Ovary (tissue), 9 donors: ENCODE results near the gene TCEANC. TPM values are rescaled to one million over a fixed set of nuclear protein-coding genes. Genes with fewer than 3 reads are reported as not detected.
"Not testable (repeated sequence)": the region's sequence is repeated elsewhere in the genome, so short reads cannot be mapped to it uniquely, and the experiment has no call there.

Source experiments
- DNase-seq, 5 donors: peaks; one replicate each; pipeline ENCODE4 v3.0.0-alpha.2; 2019 to 2020
- H3K27ac ChIP-seq, 2 donors: fragments of 200-600 bp; one replicate each; pipeline versions ENCODE4 v1.5.1 to v1.8.0; 2019 to 2022
- H3K27me3 ChIP-seq: fragments of 200-600 bp; one replicate; pipeline ENCODE4 v1.8.0; 2022
- H3K36me3 ChIP-seq: fragments of 200-600 bp; sonication (generic); one replicate; pipeline ENCODE4 v1.5.1; 2019
- H3K4me1 ChIP-seq: one replicate; pipeline ENCODE4 v1.8.1; 2013; ENCODE audit warnings: mild to moderate bottlenecking, moderate library complexity; ENCODE audit not compliant: insufficient read depth
- H3K4me3 ChIP-seq: fragments of 200-600 bp; sonication (generic); one replicate; pipeline ENCODE4 v1.5.1; 2017
- H3K9me3 ChIP-seq, 2 donors: fragments of 200-600 bp in 1 of 2; sonication (generic) in 1 of 2; one replicate each; pipeline versions ENCODE4 v1.5.1 to v1.8.1; 2013 to 2019; ENCODE audit warnings: mild to moderate bottlenecking in 1 of 2, moderate library complexity in 1 of 2
- EP300 ChIP-seq: sonication (generic); formaldehyde crosslinking; IDR thresholded peaks from one replicate; pipeline ENCODE4 v1.6.1; 2017; ENCODE audit warnings: antibody characterized with exemption
- POLR2A ChIP-seq: fragments of 450-650 bp; IDR thresholded peaks from one replicate; pipeline ENCODE4 v1.6.1; 2017; ENCODE audit warnings: antibody characterized with exemption, mild to moderate bottlenecking, moderate library complexity
- WGBS, 3 donors: extraction: QIAGEN DNeasy Blood & Tissue Kit in 1 of 3; methylation state at CpG; one replicate each; pipeline versions ENCODE4 v1.1.5 to v1.1.7; 2013 to 2017; 5-methylcytosine and 5-hydroxymethylcytosine counted together
- intact Hi-C, 4 donors: fragments of 100-400 bp; cut with DNase I; formaldehyde crosslinking; loops; one replicate each; pipeline versions ENCODE4 v1.11.0 to v1.15.1; 2022 to 2023
- polyA plus RNA-seq, 2 donors: library from polyadenylated mRNA; stranded (reverse); fragments of 200-250 nt in 1 of 2; fragments of 350-450 nt in 1 of 2; fragmentation: Illumina TruSeq in 1 of 2; extraction: RNeasy Lipid Tissue Mini Kit (QIAGEN cat#74804) in 1 of 2; gene quantifications; one replicate each; pipeline ENCODE4 v1.2.3, GENCODE V29; 2013 to 2014
- total RNA-seq, 7 donors: library from RNA; depleted of rRNA in 2 of 7; stranded (reverse); fragments of >200 nt in 2 of 7; fragmentation: NEBNext Ultra II Directional in 3 of 7; extraction: Animal tissue kit (Norgen Biotek cat#: 25700) in 3 of 7; gene quantifications; one replicate each; pipeline versions ENCODE4 v1.1.0 to v1.2.4, GENCODE V29; 2016 to 2023
- TF ChIP-seq, protein P1 (sequence below), 3 donors: fragments of 450-650 bp in 2 of 3; fragments of 200-600 bp in 1 of 3; IDR thresholded peaks; one replicate each; pipeline versions ENCODE4 v1.5.1 to v1.8.0; 2016 to 2022; ENCODE audit warnings: antibody characterized with exemption in 3 of 3, mild to moderate bottlenecking in 1 of 3
- donor health status: DM: no; HTN: no; CAD: no; lungs with moderate emphysema.
- donor health status: DM: no; HTN: no; CAD: no.
- donor health status: Bipolar disorder and iron deficiency.
- donor health status: DM: yes; HTN: yes; CAD: no.
- donor health status: DM: no; HTN: no; CAD: no.
- donor health status: DM: yes; HTN: yes; CAD: no.

Gene TCEANC
- total and polyA plus RNA-seq, 9 donors, result 2.6 to 9.2 (median 4.2) TPM

DNA sequence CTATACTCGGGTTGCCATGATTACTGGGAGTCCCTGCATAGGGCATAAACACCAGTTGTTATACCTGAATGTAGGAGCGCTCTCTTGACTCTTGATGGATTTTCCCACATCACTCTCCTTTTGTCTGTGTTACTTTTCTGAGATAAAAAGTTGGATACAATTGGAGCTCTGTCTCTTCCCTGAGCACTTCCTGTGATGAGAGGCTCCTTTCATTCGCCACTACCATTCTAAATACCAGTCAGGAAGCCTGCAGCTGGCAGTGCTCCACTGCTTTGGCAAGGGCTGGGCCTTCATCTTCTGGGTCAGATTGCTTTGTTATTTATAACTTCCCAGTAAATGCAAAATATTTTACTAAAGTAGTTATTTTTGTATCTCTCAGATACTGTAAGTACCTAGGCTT lies 13.9 kb downstream of the TCEANC start:
- WGBS, 3 donors, result 72 to 85% (median 80%) methylated on average over 3 of the region's 3 CpGs
- no peak overlapping the region for H3K27ac ChIP-seq
- H3K9me3 ChIP-seq, result no peaks in the 10 kb centered on the region
- no peak overlapping the region for H3K4me3 ChIP-seq
- DNase-seq, result no peak
- TF ChIP-seq EP300, result no peak
- TF ChIP-seq, protein P1, sequence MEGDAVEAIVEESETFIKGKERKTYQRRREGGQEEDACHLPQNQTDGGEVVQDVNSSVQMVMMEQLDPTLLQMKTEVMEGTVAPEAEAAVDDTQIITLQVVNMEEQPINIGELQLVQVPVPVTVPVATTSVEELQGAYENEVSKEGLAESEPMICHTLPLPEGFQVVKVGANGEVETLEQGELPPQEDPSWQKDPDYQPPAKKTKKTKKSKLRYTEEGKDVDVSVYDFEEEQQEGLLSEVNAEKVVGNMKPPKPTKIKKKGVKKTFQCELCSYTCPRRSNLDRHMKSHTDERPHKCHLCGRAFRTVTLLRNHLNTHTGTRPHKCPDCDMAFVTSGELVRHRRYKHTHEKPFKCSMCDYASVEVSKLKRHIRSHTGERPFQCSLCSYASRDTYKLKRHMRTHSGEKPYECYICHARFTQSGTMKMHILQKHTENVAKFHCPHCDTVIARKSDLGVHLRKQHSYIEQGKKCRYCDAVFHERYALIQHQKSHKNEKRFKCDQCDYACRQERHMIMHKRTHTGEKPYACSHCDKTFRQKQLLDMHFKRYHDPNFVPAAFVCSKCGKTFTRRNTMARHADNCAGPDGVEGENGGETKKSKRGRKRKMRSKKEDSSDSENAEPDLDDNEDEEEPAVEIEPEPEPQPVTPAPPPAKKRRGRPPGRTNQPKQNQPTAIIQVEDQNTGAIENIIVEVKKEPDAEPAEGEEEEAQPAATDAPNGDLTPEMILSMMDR (IDR thresholded peaks at IDR 0.05), result no peak
- TF ChIP-seq POLR2A, result no peak
- H3K36me3 ChIP-seq, result no peaks in the 10 kb centered on the region
- peaks cover 2% of the 10 kb centered on the region for H3K4me1 ChIP-seq
- H3K27me3 ChIP-seq, result no peaks in the 10 kb centered on the region
- intact Hi-C loops, result loop anchor here in 1 of 4 donors (5.0 kb wide), 1 partner anchor 365 kb away; no protein-coding TSS in a partner anchor

DNA sequence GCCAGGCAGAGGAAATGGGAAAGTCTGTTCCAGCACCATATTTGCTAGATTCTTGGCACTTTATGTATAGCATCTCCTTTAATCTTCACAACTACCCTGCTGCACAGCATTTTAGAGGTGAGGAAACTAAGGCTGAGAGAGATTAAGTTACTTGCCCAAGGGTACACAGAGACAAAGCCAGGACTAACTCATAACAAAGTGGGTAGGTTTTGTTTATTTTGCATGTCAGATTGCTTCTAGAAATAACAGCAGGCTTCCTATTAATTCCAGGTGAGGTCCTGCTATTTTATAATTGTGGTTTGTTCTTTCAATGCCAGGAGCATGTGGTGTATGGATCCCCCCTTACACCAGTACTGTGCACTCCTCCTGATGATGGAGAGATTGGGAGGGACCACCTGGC lies 15.0 kb downstream of the TCEANC start:
- no peaks in the 10 kb centered on the region for H3K9me3 ChIP-seq
- TF ChIP-seq POLR2A, result no peak
- TF ChIP-seq, protein P1 (IDR thresholded peaks at IDR 0.05), result no peak
- no peak for DNase-seq
- H3K27ac ChIP-seq, result no peak overlapping the region
- no peaks in the 10 kb centered on the region for H3K27me3 ChIP-seq
- no peak overlapping the region for H3K4me3 ChIP-seq
- no peaks in the 10 kb centered on the region for H3K36me3 ChIP-seq
- no peaks in the 10 kb centered on the region for H3K4me1 ChIP-seq
- intact Hi-C loops, result loop anchor here in 1 of 4 donors (5.0 kb wide), 1 partner anchor 364 kb away; no protein-coding TSS in a partner anchor

DNA sequence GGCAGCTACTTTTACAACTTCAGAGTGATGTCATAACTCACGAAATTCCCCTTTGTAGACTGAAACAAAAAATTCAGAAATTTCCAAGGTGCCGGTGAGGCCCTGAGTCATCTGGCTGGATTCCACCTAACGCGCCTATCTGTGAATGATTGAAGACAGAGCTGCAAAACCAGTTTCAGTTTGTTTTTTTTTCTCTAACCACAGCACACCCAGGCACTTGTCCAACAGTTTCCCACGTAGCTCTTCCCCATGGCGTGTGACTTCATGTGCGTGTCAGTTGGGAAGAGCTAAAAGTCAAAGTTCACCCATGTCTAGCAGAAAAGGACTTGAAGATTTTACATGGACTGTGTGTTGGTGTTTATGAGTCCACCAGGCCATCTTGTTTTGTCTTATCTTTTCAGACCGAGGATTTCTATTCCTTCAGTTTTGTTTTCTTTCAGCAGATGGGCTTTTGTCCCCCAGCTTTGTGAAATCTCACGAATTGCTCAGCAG lies 16.4 kb downstream of the TCEANC start:
- no peaks in the 10 kb centered on the region for H3K36me3 ChIP-seq
- intact Hi-C loops, result loop anchor here in 1 of 4 donors (5.0 kb wide), 1 partner anchor 363 kb away; no protein-coding TSS in a partner anchor
- no peaks in the 10 kb centered on the region for H3K4me1 ChIP-seq
- no peaks in the 10 kb centered on the region for H3K9me3 ChIP-seq
- no peak overlapping the region for H3K27ac ChIP-seq
- 31 to 44% (median 37%) methylated on average over 9 of the region's 9 CpGs for WGBS, 3 donors
- DNase-seq, result peak; percentile 53 to 75 (median 71)
- H3K4me3 ChIP-seq, result no peak overlapping the region
- TF ChIP-seq EP300 (no peak), POLR2A (no peak)
- TF ChIP-seq, protein P1 (IDR thresholded peaks at IDR 0.05), result no peak
- H3K27me3 ChIP-seq, result no peaks in the 10 kb centered on the region

DNA sequence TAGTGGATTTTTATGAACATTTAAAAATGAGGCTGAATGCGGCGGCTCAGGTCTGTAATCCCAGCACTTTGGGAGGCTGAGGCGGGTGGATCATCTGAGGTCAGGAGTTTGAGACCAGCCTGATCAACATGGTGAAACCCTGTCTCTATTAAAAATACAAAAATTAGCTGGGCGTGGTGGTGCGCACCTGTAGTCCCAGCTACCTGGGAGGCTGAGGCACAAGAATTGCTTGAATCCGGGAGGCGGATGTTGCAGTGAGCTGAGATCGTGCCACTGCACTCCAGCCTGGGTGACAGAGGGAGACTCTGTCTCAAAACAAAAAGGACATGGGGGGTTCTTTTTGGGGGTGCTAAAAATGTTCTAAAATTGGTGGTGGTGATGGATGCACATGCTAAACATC lies 16.8 kb downstream of the TCEANC start:
- intact Hi-C loops, result loop anchor here in 1 of 4 donors (5.0 kb wide), 1 partner anchor 363 kb away; no protein-coding TSS in a partner anchor
- not testable (repeated sequence) for DNase-seq
- 92 to 97% (median 93%) methylated on average over 8 of the region's 8 CpGs for WGBS, 3 donors

DNA sequence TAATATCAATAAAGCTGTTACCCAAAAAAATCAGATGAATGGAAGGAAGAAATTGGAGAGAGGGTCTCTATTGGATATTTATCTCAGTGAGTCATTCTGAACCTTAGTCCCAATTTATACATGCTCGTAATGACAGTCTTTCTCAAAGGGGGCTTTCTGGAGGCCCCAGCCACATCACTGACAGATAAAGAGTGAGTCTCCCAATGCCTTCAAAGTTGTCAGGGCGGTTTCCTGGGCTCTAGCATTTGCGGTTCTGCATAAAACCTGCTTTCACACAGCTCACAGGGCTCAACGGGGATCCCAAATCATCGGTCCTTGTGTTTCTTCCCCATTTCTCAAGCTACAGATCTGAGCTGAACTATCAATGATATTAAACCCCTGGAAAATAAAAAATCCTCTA lies 17.3 kb downstream of the TCEANC start:
- H3K27ac ChIP-seq, result no peak overlapping the region
- no peaks in the 10 kb centered on the region for H3K27me3 ChIP-seq
- no peak overlapping the region for H3K4me3 ChIP-seq
- no peak for DNase-seq
- no peaks in the 10 kb centered on the region for H3K4me1 ChIP-seq
- 88 to 95% (median 94%) methylated on average over 5 of the region's 5 CpGs for WGBS, 3 donors
- intact Hi-C loops, result no loop called here
- no peaks in the 10 kb centered on the region for H3K9me3 ChIP-seq
- TF ChIP-seq EP300 (no peak), POLR2A (no peak)
- TF ChIP-seq, protein P1 (IDR thresholded peaks at IDR 0.05), result no peak
- H3K36me3 ChIP-seq, result no peaks in the 10 kb centered on the region

More for the DNA sequence above, 16.8 kb downstream of the TCEANC start:
- H3K4me3 ChIP-seq, H3K4me1 ChIP-seq, H3K27ac ChIP-seq, H3K36me3 ChIP-seq, H3K9me3 ChIP-seq, H3K27me3 ChIP-seq: not testable (repeated sequence)
